Esophagus squamous epithelium (tissue), 5 donors: ENCODE results near the gene GLIS1. TPM values are rescaled to one million over a fixed set of nuclear protein-coding genes. Genes with fewer than 3 reads are reported as not detected.

Experiments
- DNase-seq: peaks from one replicate; lab custom pipeline; 2025; lab: John Stamatoyannopoulos, UW
- H3K27ac ChIP-seq, 4 donors: fragments of 200-600 bp; sonication (generic); one replicate each; pipeline ENCODE4 v1.5.1; 2016 to 2019; ENCODE audit warnings: mild to moderate bottlenecking in 1 of 4
- H3K27me3 ChIP-seq, 4 donors: fragments of 200-600 bp; sonication (generic); 1 replicate in 3 of 4; 2 replicates in 1 of 4; pipeline versions ENCODE4 v1.5.1 to v1.6.0; 2017 to 2021; ENCODE audit warnings: antibody characterized with exemption in 1 of 4
- H3K36me3 ChIP-seq, 3 donors: fragments of 200-600 bp; sonication (generic); one replicate each; pipeline ENCODE4 v1.5.1; 2016 to 2019
- H3K4me1 ChIP-seq, 3 donors: fragments of 200-600 bp; sonication (generic); one replicate each; pipeline ENCODE4 v1.5.1; 2017 to 2019
- H3K4me3 ChIP-seq, 4 donors: fragments of 200-600 bp; sonication (generic); 1 replicate in 3 of 4; 2 replicates in 1 of 4; pipeline ENCODE4 v1.5.1; 2016 to 2019; ENCODE audit warnings: mild to moderate bottlenecking in 2 of 4, moderate library complexity in 1 of 4
- H3K9me3 ChIP-seq, 3 donors: fragments of 200-600 bp; sonication (generic); one replicate each; pipeline ENCODE4 v1.5.1; 2016 to 2019
- POLR2A ChIP-seq, 4 donors: fragments of 450-650 bp; IDR thresholded peaks; one replicate each; pipeline ENCODE4 v1.6.1; 2017; ENCODE audit warnings: antibody characterized with exemption in 4 of 4, mild to moderate bottlenecking in 4 of 4, moderate library complexity in 3 of 4
- WGBS, 2 donors: methylation state at CpG; one replicate each; pipeline ENCODE4 v1.1.5; 2018; 5-methylcytosine and 5-hydroxymethylcytosine counted together
- intact Hi-C: fragments of 100-400 bp; cut with DNase I; formaldehyde crosslinking; loops from one replicate; pipeline ENCODE4 v1.15.0; 2022
- total RNA-seq, 4 donors: library from RNA; depleted of rRNA; stranded (reverse); fragments of >200 nt; gene quantifications; one replicate each; pipeline ENCODE4 v1.1.0, GENCODE V29; 2016
- TF ChIP-seq, protein P1 (sequence below), 6 experiments: fragments of 450-650 bp in 4 of 6; fragments of 200-600 bp in 2 of 6; sonication (generic) in 2 of 6; IDR thresholded peaks; one replicate each; pipeline ENCODE4 v1.5.1; 2016 to 2019; ENCODE audit warnings: antibody characterized with exemption in 6 of 6, mild to moderate bottlenecking in 4 of 6, moderate library complexity in 4 of 6
- donor health status: DM: yes; HTN: yes; CAD: no.

The GLIS1 gene
- total RNA-seq, 4 donors from 2014 or later: 0.57 TPM; not detected in 3

GRCh38 chr1:53505401-53505800, 233.6 kb downstream of the GLIS1 start:
- H3K4me3 ChIP-seq: no peak overlapping the region
- H3K27ac ChIP-seq: no peak overlapping the region
- WGBS, 2 donors: 83 to 85% methylated on average over 2 to 7 of the region's 9 CpGs
- intact Hi-C loops: no loop called here
- H3K27me3 ChIP-seq: peaks cover 0 to 19% (median 0%) of the 10 kb centered on the region in 4 donors
- TF ChIP-seq, protein P1, sequence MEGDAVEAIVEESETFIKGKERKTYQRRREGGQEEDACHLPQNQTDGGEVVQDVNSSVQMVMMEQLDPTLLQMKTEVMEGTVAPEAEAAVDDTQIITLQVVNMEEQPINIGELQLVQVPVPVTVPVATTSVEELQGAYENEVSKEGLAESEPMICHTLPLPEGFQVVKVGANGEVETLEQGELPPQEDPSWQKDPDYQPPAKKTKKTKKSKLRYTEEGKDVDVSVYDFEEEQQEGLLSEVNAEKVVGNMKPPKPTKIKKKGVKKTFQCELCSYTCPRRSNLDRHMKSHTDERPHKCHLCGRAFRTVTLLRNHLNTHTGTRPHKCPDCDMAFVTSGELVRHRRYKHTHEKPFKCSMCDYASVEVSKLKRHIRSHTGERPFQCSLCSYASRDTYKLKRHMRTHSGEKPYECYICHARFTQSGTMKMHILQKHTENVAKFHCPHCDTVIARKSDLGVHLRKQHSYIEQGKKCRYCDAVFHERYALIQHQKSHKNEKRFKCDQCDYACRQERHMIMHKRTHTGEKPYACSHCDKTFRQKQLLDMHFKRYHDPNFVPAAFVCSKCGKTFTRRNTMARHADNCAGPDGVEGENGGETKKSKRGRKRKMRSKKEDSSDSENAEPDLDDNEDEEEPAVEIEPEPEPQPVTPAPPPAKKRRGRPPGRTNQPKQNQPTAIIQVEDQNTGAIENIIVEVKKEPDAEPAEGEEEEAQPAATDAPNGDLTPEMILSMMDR (IDR thresholded peaks at IDR 0.05): no peak
- TF ChIP-seq POLR2A (IDR thresholded peaks at IDR 0.05): no peak
- DNase-seq: no peak
- no peaks in the 10 kb centered on the region for H3K36me3 ChIP-seq
- no peaks in the 10 kb centered on the region for H3K9me3 ChIP-seq
- peaks cover 0 to 24% (median 0%) of the 10 kb centered on the region in 3 donors for H3K4me1 ChIP-seq

DNA sequence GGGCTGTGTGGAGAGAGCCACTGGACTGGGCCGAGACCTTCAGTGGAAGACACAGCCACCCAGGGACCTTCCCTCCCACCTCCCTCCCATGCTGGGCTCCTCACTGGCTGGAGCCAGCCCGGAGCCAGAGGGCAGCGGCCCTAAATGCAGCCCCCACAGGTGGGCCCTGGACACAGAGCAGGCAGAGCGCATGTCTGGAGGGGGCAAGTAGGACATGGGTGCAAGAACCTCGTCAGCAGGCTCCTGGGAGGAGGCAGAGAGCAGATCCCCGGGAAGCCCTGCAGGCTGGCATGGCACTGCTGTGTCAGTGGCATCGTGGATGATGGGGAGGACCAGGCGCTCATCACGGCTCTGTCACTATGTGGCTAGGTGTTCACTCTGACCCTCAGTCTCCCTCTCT, 234.1 kb downstream of the GLIS1 start:
- Histone ChIP-seq H3K4me1 (peaks cover 0 to 23% (median 0%) of the 10 kb centered on the region in 3 donors), H3K36me3 (no peaks in the 10 kb centered on the region), H3K27ac (no peak overlapping the region), H3K27me3 (peaks cover 0 to 24% (median 0%) of the 10 kb centered on the region in 4 donors), H3K4me3 (no peak overlapping the region), H3K9me3 (no peaks in the 10 kb centered on the region)
- no peak for DNase-seq
- 63% methylated on average over 2 of the region's 9 CpGs; no CpG with 5 or more reads in 1 of the 2 donors for WGBS, 2 donors
- intact Hi-C loops: no loop called here
- TF ChIP-seq, protein P1 (IDR thresholded peaks at IDR 0.05): no peak
- TF ChIP-seq POLR2A (IDR thresholded peaks at IDR 0.05): no peak

DNA sequence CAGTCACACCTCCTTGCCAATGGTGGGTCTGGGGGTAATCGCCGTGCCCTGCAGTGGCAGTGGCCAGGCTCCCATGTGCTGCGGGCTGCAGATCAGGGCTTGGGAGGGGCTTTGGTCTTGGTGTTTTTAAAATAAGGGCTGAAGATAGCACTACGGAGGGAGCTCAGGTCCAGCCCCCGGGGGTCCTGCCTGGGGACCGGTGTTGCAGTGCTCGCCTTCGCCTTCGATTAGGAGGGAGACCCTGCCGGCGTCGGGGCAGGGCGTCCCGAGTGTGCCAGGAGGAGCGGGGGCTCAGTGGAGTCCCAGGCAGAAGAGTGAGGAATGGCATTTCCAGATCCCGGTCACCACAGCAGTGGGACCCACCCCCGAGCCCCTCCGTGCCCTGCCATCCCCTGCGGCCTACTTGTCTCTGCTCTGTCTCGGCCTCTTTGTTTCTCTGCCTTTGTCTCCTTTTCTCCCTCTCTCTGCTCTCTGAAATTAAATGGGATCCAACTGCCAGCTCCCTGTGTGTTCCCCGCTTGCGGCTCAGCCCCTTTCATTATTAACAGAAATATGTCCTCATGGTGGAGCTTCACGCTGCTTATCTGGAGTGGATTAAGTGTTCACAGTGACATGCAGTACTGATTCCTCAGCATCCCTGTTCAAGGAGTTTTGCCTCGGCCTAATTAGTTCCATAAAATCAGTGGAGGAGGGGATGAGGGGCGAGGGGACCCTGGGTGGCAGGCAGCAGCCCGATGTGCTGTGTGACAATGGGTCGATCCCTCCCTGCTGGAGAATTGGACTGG, 235.3 kb downstream of the GLIS1 start:
- 73 to 81% methylated on average over 12 to 15 of the region's 27 CpGs for WGBS, 2 donors
- TF ChIP-seq, protein P1 (IDR thresholded peaks at IDR 0.05): no peak
- no peak for TF ChIP-seq POLR2A (IDR thresholded peaks at IDR 0.05)
- Histone ChIP-seq H3K27me3 (peaks cover 0 to 37% (median 0%) of the 10 kb centered on the region in 4 donors), H3K36me3 (no peaks in the 10 kb centered on the region), H3K9me3 (no peaks in the 10 kb centered on the region), H3K27ac (no peak overlapping the region), H3K4me1 (peaks cover 0 to 10% (median 0%) of the 10 kb centered on the region in 3 donors), H3K4me3 (no peak overlapping the region)
- intact Hi-C loops: no loop called here
- no peak for DNase-seq

DNA sequence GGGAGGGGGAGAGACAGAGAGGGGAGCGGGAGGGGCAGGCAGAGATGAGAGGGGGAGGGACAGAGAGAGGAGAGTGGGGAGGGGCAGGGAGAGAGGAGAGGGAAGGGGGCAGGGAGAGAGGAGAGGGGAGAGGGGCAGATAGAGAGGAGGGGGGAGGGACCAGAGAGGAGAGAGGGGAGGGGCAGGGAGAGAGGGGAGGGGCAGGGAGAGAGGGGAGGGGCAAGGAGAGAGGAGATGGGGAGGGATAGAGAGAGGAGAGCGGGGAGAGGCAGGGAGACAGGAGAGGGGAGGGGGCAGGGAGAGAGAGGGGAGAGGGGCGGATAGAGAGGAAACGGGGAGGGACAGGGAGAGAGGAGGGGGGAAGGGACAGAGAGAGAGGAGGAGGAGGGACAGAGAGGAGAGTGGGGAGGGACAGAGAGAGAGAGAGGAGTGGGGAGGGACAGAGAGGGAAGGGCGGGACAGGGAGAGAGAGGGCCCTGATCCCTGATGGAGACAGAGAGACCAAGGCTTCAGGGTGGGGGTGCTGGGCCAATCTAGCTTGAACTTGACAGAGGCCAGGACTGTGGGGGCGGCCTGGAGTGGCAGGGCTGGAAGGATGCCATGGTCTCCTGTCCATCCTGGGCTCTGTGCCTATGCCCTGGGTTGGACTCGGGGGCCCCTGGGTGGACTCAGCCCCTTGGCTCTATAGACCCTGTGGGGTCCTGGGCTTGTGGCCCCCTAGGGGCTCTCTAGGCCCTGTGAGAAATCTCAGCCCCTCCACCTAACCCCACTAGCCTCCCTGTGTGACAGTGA, 236.1 kb downstream of the GLIS1 start:
- DNase-seq: no peak
- Histone ChIP-seq H3K36me3 (no peaks in the 10 kb centered on the region), H3K27ac (no peak overlapping the region), H3K4me1 (peaks cover 0 to 2% (median 0%) of the 10 kb centered on the region in 3 donors), H3K27me3 (peaks cover 0 to 41% (median 0%) of the 10 kb centered on the region in 4 donors), H3K4me3 (no peak overlapping the region), H3K9me3 (no peaks in the 10 kb centered on the region)
- intact Hi-C loops: no loop called here
- 62 to 78% methylated on average over 2 to 6 of the region's 7 CpGs for WGBS, 2 donors
- no peak for TF ChIP-seq POLR2A (IDR thresholded peaks at IDR 0.05)
- TF ChIP-seq, protein P1 (IDR thresholded peaks at IDR 0.05): no peak
